PC-9 (cell line): Measurements from ENCODE around the gene CRELD1. TPM values are rescaled to one million over a fixed set of nuclear protein-coding genes. Genes with fewer than 3 reads are reported as not detected.

Experiments used
- BruUV-seq: library from RNA; stranded (reverse); fragments of 400-500 nt; replicated peaks from 2 replicates; lab custom pipeline; 2021; lab: Mats Ljungman, UMichigan
- CTCF ChIA-PET: fragments of 300-600 bp; sonication (Branson Sonifier 250); formaldehyde crosslinking; loops from one replicate; lab custom pipeline; 2022; ENCODE audit warnings: antibody characterized with exemption; lab: Charles Lee
- POLR2A ChIA-PET: fragments of 300-600 bp; sonication (Branson Sonifier 250); formaldehyde crosslinking; loops from one replicate; lab custom pipeline; 2022; ENCODE audit warnings: antibody characterized with exemption; ENCODE audit not compliant: unreplicated experiment; lab: Charles Lee
- DNase-seq, 2 experiments: peaks; one replicate each; pipeline versions ENCODE4 v3.0.0 to v3.0.0-alpha.2; 2015 to 2022; ENCODE audit warnings: mixed read lengths in 1 of 2
- H2AFZ ChIP-seq: fragments of 200-600 bp; sonication (generic); 2 replicates; pipeline ENCODE4 v1.8.1; 2017; ENCODE audit warnings: antibody characterized with exemption
- H3F3A ChIP-seq: fragments of 200-600 bp; sonication (generic); 2 replicates; pipeline ENCODE4 v1.8.1; 2017; ENCODE audit warnings: antibody characterized with exemption, mild to moderate bottlenecking, low read depth; ENCODE audit not compliant: insufficient read depth
- H3K27ac ChIP-seq: fragments of 200-600 bp; sonication (generic); 2 replicates; pipeline ENCODE4 v1.6.1; 2016; ENCODE audit warnings: mixed run types
- H3K27me3 ChIP-seq: fragments of 200-600 bp; sonication (generic); 2 replicates; pipeline ENCODE4 v1.6.1; 2016; ENCODE audit warnings: low read depth, mixed run types; ENCODE audit not compliant: insufficient read depth
- H3K36me3 ChIP-seq: fragments of 200-600 bp; sonication (generic); 2 replicates; pipeline ENCODE4 v1.6.1; 2016; ENCODE audit warnings: low read depth, mixed run types
- H3K4me1 ChIP-seq: fragments of 200-600 bp; sonication (generic); replicated peaks from 2 replicates; pipeline ENCODE4 v1.6.1; 2016; ENCODE audit warnings: mixed run types; ENCODE audit not compliant: insufficient read depth
- H3K4me2 ChIP-seq: fragments of 200-600 bp; sonication (generic); 2 replicates; pipeline ENCODE4 v1.6.1; 2017; ENCODE audit warnings: mixed run types
- H3K4me3 ChIP-seq: fragments of 200-600 bp; sonication (generic); 2 replicates; pipeline ENCODE4 v1.6.1; 2016; ENCODE audit warnings: mixed run types
- H3K79me2 ChIP-seq: fragments of 200-600 bp; sonication (generic); 2 replicates; pipeline ENCODE4 v1.6.1; 2017; ENCODE audit warnings: low read depth, mixed run types
- H3K9me2 ChIP-seq: fragments of 200-600 bp; sonication (generic); 2 replicates; pipeline ENCODE4 v1.8.1; 2017; ENCODE audit warnings: mild to moderate bottlenecking; ENCODE audit not compliant: insufficient read depth
- H3K9me3 ChIP-seq: fragments of 200-600 bp; sonication (generic); 2 replicates; pipeline ENCODE4 v1.8.1; 2016; ENCODE audit warnings: low read depth; ENCODE audit not compliant: insufficient read depth
- H4K20me1 ChIP-seq: fragments of 200-600 bp; sonication (generic); 2 replicates; pipeline ENCODE4 v1.8.1; 2017; ENCODE audit not compliant: insufficient read depth
- CTCF ChIP-seq: fragments of 200-600 bp; sonication (generic); conservative IDR thresholded peaks from 2 replicates; pipeline ENCODE4 v1.6.1; 2017; ENCODE audit warnings: mixed run types, antibody characterized with exemption, mild to moderate bottlenecking, moderate library complexity
- EZH2 ChIP-seq: fragments of 200-600 bp; sonication (generic); IDR thresholded peaks from 2 replicates; pipeline ENCODE4 v1.8.0; 2017; ENCODE audit warnings: antibody characterized with exemption, low read depth
- intact Hi-C: fragments of 100-400 bp; cut with micrococcal nuclease; formaldehyde crosslinking; loops from one replicate; pipeline ENCODE4 v1.10.0; 2022; ENCODE audit not compliant: unreplicated experiment
- total RNA-seq: library from RNA; stranded (reverse); gene quantifications from 2 replicates; pipeline ENCODE4 v1.2.3, GENCODE V29; 2021

Gene CRELD1
- total RNA-seq, 1 experiment from 2014 or later = 30.7 TPM

GRCh38 chr3:9917820-9918219, 15.8 kb upstream of the CRELD1 start:
- Histone ChIP-seq H3K27me3 (no peaks in the 10 kb centered on the region), H3K4me2 (peak overlapping the region; percentile 95), H3K4me1 (peaks cover 33% of the 10 kb centered on the region), H3F3A (peaks cover 8% of the 10 kb centered on the region), H2AFZ (no peak overlapping the region), H3K79me2 (no peaks in the 10 kb centered on the region), H3K36me3 (no peaks in the 10 kb centered on the region), H3K4me3 (peak overlapping the region; percentile 70; the same call in 1 of the 2 replicates), H4K20me1 (no peaks in the 10 kb centered on the region), H3K9me3 (no peaks in the 10 kb centered on the region), H3K9me2 (no peaks in the 10 kb centered on the region), H3K27ac (no peak overlapping the region)
- no peak for DNase-seq
- BruUV-seq = no TSS peak
- intact Hi-C loops = loop anchor here (1.0 kb wide), 1 partner anchor 15 kb away; the partner anchor contains the start of gene CRELD1
- CTCF ChIA-PET = no interaction called here
- no peak for TF ChIP-seq CTCF
- no peak for TF ChIP-seq EZH2
- POLR2A ChIA-PET = no interaction called here

GRCh38 chr3:9918261-9919038, 15.2 kb upstream of the CRELD1 start:
- Histone ChIP-seq H3K27me3 (no peaks in the 10 kb centered on the region), H4K20me1 (no peaks in the 10 kb centered on the region), H3K36me3 (no peaks in the 10 kb centered on the region), H3K9me3 (no peaks in the 10 kb centered on the region), H3K9me2 (no peaks in the 10 kb centered on the region), H3K4me3 (no peak overlapping the region), H3K27ac (no peak overlapping the region), H2AFZ (no peak overlapping the region), H3K4me2 (peak overlapping the region; percentile 95), H3K79me2 (no peaks in the 10 kb centered on the region), H3K4me1 (peaks cover 26% of the 10 kb centered on the region), H3F3A (0 out of 2 replicates have a peak, but pooled peaks cover 5% of the 10 kb centered on the region)
- POLR2A ChIA-PET = no interaction called here
- TF ChIP-seq CTCF = no peak
- no peak for TF ChIP-seq EZH2
- CTCF ChIA-PET = no interaction called here
- BruUV-seq = no TSS peak
- intact Hi-C loops = no loop called here
- no peak for DNase-seq

- Histone ChIP-seq H3K79me2 (no peaks in the 10 kb centered on the region), H3K27me3 (no peaks in the 10 kb centered on the region), H3K4me3 (no peak overlapping the region), H3F3A (0 out of 2 replicates have a peak, but pooled peaks cover 9% of the 10 kb centered on the region), H4K20me1 (no peaks in the 10 kb centered on the region), H2AFZ (no peak overlapping the region), H3K27ac (no peak overlapping the region), H3K36me3 (peaks cover 4% of the 10 kb centered on the region; the same call in 1 of the 2 replicates), H3K9me2 (no peaks in the 10 kb centered on the region), H3K4me2 (no peak overlapping the region), H3K9me3 (no peaks in the 10 kb centered on the region), H3K4me1 (peaks cover 10% of the 10 kb centered on the region; the same call in 1 of the 2 replicates)
- intact Hi-C loops = no loop called here
- BruUV-seq = no TSS peak
- TF ChIP-seq EZH2 (no peak), CTCF (no peak)
- DNase-seq = no peak
- ChIA-PET POLR2A (no interaction called here), CTCF (no interaction called here)
Observed at GRCh38 chr3:9928158-9928557, 5.5 kb upstream of the CRELD1 start.
